Transverse colon (tissue), 3 donors: ENCODE data around the gene TAOK3.

ENCODE experiments used
- CTCF ChIP-seq, 5 experiments: fragments of 200-600 bp in 3 of 5; fragments of 450-650 bp in 2 of 5; sonication (generic) in 3 of 5; IDR thresholded peaks; 1 replicate in 2 of 5; 2 replicates in 3 of 5; pipeline ENCODE4 v1.5.1; 2016 to 2017; ENCODE audit warnings: antibody characterized with exemption in 5 of 5, inconsistent platforms in 3 of 5, mild to moderate bottlenecking in 2 of 5, moderate library complexity in 1 of 5
- EP300 ChIP-seq: sonication (generic); formaldehyde crosslinking; IDR thresholded peaks from one replicate; pipeline ENCODE4 v1.6.1; 2017; ENCODE audit warnings: antibody characterized with exemption, low read depth
- POLR2A ChIP-seq: fragments of 450-650 bp; IDR thresholded peaks from one replicate; pipeline ENCODE4 v1.6.1; 2016; ENCODE audit warnings: antibody characterized with exemption, mild to moderate bottlenecking, moderate library complexity

- TF ChIP-seq CTCF (IDR thresholded peaks at IDR 0.05), result no peak
- TF ChIP-seq EP300, result no peak
- no peak for TF ChIP-seq POLR2A
Measured at GRCh38 chr12:118237052-118237665, 135.5 kb downstream of the TAOK3 start.
